ENCODE data around the gene PCYT2. TPM values are rescaled to one million over a fixed set of nuclear protein-coding genes. Genes with fewer than 3 reads are reported as not detected.

PCYT2 gene
- total and polyA plus RNA-seq, 2 donors (not counting 1 experiment from before 2014, with no cell fraction given): 33.4 to 34.9 TPM

DNA sequence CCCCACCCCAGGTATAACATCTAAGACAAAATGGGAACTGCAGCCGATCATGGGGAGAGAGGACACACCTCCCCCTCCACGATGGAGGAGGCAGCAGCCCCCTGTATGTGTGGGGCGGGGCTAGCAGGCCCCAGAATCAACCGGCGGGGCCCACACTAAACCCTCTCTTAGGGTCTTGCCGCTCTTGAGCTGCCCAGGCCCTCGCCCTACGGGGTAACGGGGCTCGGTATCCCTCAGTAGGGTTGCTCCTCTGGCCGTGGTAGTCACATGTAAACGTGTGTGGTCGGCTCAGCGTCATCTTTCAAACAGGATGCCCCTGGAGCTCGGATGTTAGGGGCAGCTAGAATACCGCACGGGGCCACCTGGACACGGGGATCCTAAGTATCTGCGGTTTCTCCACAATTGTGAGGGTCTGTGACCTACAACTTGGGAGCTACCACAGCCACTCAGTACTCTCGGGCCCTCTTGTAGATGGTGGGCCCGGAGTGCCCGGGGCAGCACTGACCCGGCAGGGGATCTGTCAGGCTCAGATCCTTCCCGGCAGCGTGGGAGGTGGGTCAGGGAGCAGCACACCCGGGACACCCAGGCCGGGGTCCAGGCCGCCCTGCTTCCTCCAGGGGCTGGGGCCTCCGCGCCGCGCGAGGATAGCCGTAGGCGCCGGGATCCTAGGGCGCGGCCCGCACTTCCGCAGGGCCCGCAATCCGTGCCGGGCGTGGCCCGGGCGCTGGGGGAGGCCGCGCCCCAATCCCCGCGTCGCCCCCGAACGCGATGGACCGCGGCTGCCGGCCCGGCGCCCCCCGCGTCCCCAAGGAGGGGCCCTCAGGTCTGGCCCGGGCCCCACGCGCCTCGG is 40.8 kb downstream of the PCYT2 start:
- no peaks in the 10 kb centered on the region for H3K9me3 Mint-ChIP-seq (ENCODE audit: insufficient read depth)
- Histone ChIP-seq H4K20me1 (ENCODE audit: control insufficient read depth, insufficient read depth, low read length, poor library complexity, severe bottlenecking) (peaks cover 53% of the 10 kb centered on the region), H3K9me3 (ENCODE audit: control extremely low read depth in 1 of 3, control insufficient read depth in 2 of 3, insufficient read depth in 1 of 3, low read length in 2 of 3) (no peaks in the 10 kb centered on the region), H3K36me3 (replicated peaks in 1 of 2; ENCODE audit: control extremely low read depth in 1 of 2, control insufficient read depth in 1 of 2, extremely low read depth in 1 of 2, insufficient read depth in 2 of 2, low read length in 1 of 2) (peaks cover 1 to 27% of the 10 kb centered on the region in 2 experiments), H3K4me2 (replicated peaks; ENCODE audit: low read depth, low read length, poor library complexity, severe bottlenecking) (peak overlapping the region; percentile 98), H3K4me3 (ENCODE audit: control extremely low read depth in 1 of 5, extremely low read depth in 1 of 5, insufficient read depth in 1 of 5, low read depth in 2 of 5, low read length in 4 of 5) (peak overlapping the region; percentile 58 to 90 (median 84)), H2AFZ (ENCODE audit: insufficient read depth, low read depth, low read length, poor library complexity, severe bottlenecking) (no peak overlapping the region), H3K27ac (ENCODE audit: low read length in 2 of 2) (peak overlapping the region; percentile 90 to 91), H3K27me3 (replicated peaks in 1 of 4; ENCODE audit: control extremely low read depth in 1 of 4, control insufficient read depth in 3 of 4, insufficient read depth in 4 of 4, low read length in 3 of 4) (no peaks in the 10 kb centered on the region), H3K9ac (ENCODE audit: low read length) (peak overlapping the region; percentile 93), H3K4me1 (ENCODE audit: control insufficient read depth in 2 of 2, insufficient read depth in 2 of 2, low read length in 2 of 2) (peaks cover 22 to 39% of the 10 kb centered on the region in 2 donors), H3K79me2 (ENCODE audit: control insufficient read depth, insufficient read depth, low read length) (peaks cover 56% of the 10 kb centered on the region)
- CTCF ChIA-PET: interaction anchor here (0.6 to 2.0 kb wide), 8 partner anchors 9 to 578 kb away, joined by 3 to 7 read pairs (median 4); partner anchors contain the start of genes MCRIP1 and P4HB
- H3K4me1 Mint-ChIP-seq: peaks cover 33% of the 10 kb centered on the region
- H3K4me3 Mint-ChIP-seq: peak overlapping the region; percentile 86
- H3K27ac Mint-ChIP-seq: peak overlapping the region; percentile 88
- H3K27me3 Mint-ChIP-seq: no peaks in the 10 kb centered on the region
- 3% methylated on average over 65 of the region's 65 CpGs for WGBS (ENCODE audit: insufficient coverage)
- ATAC-seq (ENCODE audit: low read depth) (peak; percentile 25), DNase-seq (peak; percentile 70)
- POLR2A ChIA-PET: interaction anchor here (0.5 to 2.5 kb wide), 6 partner anchors 9 to 335 kb away, joined by 3 to 15 read pairs (median 3); partner anchors contain the start of genes MCRIP1 and P4HB
- intact Hi-C loops (cut with micrococcal nuclease): loop anchor here (1.0 to 2.0 kb wide), 3 partner anchors 21 to 56 kb away; partner anchors contain the start of genes ALYREF, ANAPC11, MAFG and SIRT7
- TF ChIP-seq EZH2 (IDR thresholded peaks at IDR 0.05; ENCODE audit: borderline replicate concordance, insufficient read depth, low read depth, low read length, poor library complexity, severe bottlenecking): no peak
- TF ChIP-seq, protein P1, sequence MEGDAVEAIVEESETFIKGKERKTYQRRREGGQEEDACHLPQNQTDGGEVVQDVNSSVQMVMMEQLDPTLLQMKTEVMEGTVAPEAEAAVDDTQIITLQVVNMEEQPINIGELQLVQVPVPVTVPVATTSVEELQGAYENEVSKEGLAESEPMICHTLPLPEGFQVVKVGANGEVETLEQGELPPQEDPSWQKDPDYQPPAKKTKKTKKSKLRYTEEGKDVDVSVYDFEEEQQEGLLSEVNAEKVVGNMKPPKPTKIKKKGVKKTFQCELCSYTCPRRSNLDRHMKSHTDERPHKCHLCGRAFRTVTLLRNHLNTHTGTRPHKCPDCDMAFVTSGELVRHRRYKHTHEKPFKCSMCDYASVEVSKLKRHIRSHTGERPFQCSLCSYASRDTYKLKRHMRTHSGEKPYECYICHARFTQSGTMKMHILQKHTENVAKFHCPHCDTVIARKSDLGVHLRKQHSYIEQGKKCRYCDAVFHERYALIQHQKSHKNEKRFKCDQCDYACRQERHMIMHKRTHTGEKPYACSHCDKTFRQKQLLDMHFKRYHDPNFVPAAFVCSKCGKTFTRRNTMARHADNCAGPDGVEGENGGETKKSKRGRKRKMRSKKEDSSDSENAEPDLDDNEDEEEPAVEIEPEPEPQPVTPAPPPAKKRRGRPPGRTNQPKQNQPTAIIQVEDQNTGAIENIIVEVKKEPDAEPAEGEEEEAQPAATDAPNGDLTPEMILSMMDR (IDR thresholded peaks at IDR 0.05): no peak
